GM12878 (cell line): ENCODE results near the gene CELF2.

ENCODE experiments used
- CTCF ChIP-seq, 3 experiments: IDR thresholded peaks in 2 of 3; conservative IDR thresholded peaks in 1 of 3; 2 replicates each; pipeline ENCODE4 v1.5.1; 2011; ENCODE audit warnings: low read depth in 3 of 3, low read length in 3 of 3, mild to moderate bottlenecking in 3 of 3, control low read depth in 2 of 3, moderate library complexity in 2 of 3, inconsistent platforms in 1 of 3, mixed read lengths in 1 of 3; ENCODE audit not compliant: control insufficient read depth in 2 of 3, insufficient read depth in 1 of 3; ENCODE audit errors: extremely low read depth in 1 of 3
- HDGF ChIP-seq: fragments of 450-650 bp; IDR thresholded peaks from 2 replicates; pipeline ENCODE4 v1.6.1; 2016; ENCODE audit warnings: antibody characterized with exemption
- PKNOX1 ChIP-seq: fragments of 450-650 bp; IDR thresholded peaks from 2 replicates; pipeline ENCODE4 v1.6.1; 2016; ENCODE audit warnings: mild to moderate bottlenecking
- RCOR1 ChIP-seq: conservative IDR thresholded peaks from 2 replicates; pipeline ENCODE4 v1.6.1; 2012; ENCODE audit warnings: low read depth, low read length, improper control_type of control experiment
- TF ChIP-seq, protein P1 (sequence below): fragments of 450-650 bp; IDR thresholded peaks from 2 replicates; pipeline ENCODE4 v1.6.1; 2017; ENCODE audit warnings: mild to moderate bottlenecking
- TF ChIP-seq, protein P2 (sequence below): fragments of 450-650 bp; conservative IDR thresholded peaks from 2 replicates; pipeline ENCODE4 v1.6.1; 2017; ENCODE audit warnings: mild to moderate bottlenecking, moderate library complexity

DNA sequence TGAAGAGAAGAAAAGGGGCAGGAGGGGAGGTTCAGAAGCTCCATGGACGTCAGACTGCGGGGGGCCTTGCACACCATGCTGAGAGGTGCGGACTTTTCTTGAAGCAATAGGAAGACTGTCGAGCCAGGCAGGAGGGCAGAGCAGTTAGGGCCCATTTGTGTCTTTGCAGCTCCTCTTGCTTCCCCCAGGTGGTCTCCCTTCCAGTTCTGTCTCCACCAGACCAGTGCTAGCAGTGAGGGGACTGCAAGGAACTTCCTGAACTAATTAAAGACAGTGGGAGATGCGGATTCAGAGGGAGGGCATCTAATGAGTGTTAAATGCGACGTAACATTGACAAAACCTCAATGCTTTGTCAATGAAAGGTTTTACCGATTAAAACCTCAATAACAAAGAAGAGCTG is 368.4 kb downstream of the CELF2 start:
- TF ChIP-seq PKNOX1 (no peak), CTCF (IDR thresholded peaks at IDR 0.05 in 2 of 3, conservative IDR thresholded peaks at IDR 0.05 in 1 of 3; ENCODE audit: control insufficient read depth in 2 of 3, extremely low read depth in 1 of 3, insufficient read depth in 1 of 3, low read depth in 3 of 3, low read length in 3 of 3) (no peak), RCOR1 (no peak), HDGF (no peak)
- TF ChIP-seq, protein P1, sequence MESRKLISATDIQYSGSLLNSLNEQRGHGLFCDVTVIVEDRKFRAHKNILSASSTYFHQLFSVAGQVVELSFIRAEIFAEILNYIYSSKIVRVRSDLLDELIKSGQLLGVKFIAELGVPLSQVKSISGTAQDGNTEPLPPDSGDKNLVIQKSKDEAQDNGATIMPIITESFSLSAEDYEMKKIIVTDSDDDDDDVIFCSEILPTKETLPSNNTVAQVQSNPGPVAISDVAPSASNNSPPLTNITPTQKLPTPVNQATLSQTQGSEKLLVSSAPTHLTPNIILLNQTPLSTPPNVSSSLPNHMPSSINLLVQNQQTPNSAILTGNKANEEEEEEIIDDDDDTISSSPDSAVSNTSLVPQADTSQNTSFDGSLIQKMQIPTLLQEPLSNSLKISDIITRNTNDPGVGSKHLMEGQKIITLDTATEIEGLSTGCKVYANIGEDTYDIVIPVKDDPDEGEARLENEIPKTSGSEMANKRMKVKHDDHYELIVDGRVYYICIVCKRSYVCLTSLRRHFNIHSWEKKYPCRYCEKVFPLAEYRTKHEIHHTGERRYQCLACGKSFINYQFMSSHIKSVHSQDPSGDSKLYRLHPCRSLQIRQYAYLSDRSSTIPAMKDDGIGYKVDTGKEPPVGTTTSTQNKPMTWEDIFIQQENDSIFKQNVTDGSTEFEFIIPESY: no peak
- TF ChIP-seq, protein P2, sequence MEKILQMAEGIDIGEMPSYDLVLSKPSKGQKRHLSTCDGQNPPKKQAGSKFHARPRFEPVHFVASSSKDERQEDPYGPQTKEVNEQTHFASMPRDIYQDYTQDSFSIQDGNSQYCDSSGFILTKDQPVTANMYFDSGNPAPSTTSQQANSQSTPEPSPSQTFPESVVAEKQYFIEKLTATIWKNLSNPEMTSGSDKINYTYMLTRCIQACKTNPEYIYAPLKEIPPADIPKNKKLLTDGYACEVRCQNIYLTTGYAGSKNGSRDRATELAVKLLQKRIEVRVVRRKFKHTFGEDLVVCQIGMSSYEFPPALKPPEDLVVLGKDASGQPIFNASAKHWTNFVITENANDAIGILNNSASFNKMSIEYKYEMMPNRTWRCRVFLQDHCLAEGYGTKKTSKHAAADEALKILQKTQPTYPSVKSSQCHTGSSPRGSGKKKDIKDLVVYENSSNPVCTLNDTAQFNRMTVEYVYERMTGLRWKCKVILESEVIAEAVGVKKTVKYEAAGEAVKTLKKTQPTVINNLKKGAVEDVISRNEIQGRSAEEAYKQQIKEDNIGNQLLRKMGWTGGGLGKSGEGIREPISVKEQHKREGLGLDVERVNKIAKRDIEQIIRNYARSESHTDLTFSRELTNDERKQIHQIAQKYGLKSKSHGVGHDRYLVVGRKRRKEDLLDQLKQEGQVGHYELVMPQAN: no peak
